Breast epithelium (tissue), 3 donors: ENCODE data around the gene HMGCS1.

Source experiments
- POLR2AphosphoS5 ChIP-seq, 3 donors: sonication (generic); formaldehyde crosslinking; IDR thresholded peaks; one replicate each; pipeline ENCODE4 v1.6.1; 2017; ENCODE audit warnings: antibody characterized with exemption in 3 of 3
- TF ChIP-seq, protein P1 (sequence below), 3 donors: fragments of 450-650 bp; IDR thresholded peaks; one replicate each; pipeline ENCODE4 v1.5.1; 2016 to 2017; ENCODE audit warnings: antibody characterized with exemption in 3 of 3, mild to moderate bottlenecking in 3 of 3, moderate library complexity in 3 of 3

DNA sequence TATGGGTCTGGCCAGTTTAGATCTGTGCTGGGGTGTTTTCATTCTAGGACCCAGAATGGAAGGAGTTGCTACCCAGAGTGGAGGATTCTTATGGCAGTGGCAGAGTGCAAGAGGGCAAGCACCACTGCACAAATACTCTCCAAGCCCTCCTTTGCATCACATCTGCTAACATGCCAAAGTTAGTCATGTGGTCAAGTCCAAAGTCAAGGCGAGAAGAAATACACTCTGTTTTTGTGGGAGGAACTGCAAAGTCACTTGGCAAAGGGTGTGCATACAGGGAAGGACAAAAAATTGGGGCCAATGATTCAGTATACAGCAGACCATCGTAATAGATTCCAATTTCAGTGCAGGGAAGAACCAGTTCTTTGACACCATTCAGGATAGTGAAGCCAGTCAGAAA lies 43.9 kb upstream of the HMGCS1 start:
- TF ChIP-seq, protein P1, sequence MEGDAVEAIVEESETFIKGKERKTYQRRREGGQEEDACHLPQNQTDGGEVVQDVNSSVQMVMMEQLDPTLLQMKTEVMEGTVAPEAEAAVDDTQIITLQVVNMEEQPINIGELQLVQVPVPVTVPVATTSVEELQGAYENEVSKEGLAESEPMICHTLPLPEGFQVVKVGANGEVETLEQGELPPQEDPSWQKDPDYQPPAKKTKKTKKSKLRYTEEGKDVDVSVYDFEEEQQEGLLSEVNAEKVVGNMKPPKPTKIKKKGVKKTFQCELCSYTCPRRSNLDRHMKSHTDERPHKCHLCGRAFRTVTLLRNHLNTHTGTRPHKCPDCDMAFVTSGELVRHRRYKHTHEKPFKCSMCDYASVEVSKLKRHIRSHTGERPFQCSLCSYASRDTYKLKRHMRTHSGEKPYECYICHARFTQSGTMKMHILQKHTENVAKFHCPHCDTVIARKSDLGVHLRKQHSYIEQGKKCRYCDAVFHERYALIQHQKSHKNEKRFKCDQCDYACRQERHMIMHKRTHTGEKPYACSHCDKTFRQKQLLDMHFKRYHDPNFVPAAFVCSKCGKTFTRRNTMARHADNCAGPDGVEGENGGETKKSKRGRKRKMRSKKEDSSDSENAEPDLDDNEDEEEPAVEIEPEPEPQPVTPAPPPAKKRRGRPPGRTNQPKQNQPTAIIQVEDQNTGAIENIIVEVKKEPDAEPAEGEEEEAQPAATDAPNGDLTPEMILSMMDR (IDR thresholded peaks at IDR 0.05), result no peak
- no peak for TF ChIP-seq POLR2AphosphoS5 (IDR thresholded peaks at IDR 0.05)
